ENCODE data around the gene RNF227.

DNA sequence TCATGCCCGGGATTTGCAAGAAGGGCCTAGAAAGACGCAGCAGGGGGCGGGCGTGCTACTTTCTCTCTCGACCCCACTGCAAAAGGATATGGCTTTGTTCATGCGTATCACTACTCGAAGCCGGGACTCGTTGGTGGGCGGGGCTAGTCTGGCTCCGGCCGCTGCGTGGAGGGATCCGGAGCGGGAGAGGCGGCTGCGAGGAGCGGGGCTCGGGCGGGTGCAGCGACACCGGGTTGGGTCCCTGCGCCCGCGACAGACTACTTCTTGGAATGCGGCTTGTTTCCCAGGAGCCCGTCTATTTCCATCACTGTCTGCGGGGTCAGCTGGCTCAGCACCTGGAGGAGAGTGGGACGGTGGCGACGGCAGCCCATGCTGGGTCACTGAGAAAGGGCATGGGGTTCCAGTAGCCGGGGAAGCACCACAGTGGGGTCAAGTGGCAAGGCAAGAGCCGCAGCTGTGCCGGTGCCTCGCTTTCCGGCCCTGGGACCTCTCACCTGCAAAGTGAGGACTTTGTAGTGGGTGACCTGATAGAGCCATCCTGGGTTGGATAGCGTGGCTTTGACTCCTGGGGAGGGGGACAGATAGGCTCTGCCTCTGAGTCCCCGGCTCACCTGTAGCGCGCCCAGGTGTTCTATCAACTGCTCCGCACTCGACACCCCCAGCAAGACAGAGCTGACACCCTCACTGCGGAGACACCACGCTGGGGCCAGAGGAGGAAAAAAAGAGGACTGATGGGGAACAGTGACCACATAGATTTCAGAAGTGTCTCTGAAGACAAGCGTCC, 6.9 kb upstream of the RNF227 start:
- TF ChIP-seq, protein P1, sequence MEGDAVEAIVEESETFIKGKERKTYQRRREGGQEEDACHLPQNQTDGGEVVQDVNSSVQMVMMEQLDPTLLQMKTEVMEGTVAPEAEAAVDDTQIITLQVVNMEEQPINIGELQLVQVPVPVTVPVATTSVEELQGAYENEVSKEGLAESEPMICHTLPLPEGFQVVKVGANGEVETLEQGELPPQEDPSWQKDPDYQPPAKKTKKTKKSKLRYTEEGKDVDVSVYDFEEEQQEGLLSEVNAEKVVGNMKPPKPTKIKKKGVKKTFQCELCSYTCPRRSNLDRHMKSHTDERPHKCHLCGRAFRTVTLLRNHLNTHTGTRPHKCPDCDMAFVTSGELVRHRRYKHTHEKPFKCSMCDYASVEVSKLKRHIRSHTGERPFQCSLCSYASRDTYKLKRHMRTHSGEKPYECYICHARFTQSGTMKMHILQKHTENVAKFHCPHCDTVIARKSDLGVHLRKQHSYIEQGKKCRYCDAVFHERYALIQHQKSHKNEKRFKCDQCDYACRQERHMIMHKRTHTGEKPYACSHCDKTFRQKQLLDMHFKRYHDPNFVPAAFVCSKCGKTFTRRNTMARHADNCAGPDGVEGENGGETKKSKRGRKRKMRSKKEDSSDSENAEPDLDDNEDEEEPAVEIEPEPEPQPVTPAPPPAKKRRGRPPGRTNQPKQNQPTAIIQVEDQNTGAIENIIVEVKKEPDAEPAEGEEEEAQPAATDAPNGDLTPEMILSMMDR (IDR thresholded peaks at IDR 0.05) = no peak
- TF ChIP-seq POLR2A (IDR thresholded peaks at IDR 0.05) = peak; percentile 44
